HT1080 (cell line): ENCODE measurements around the gene OTOP2. TPM values are rescaled to one million over a fixed set of nuclear protein-coding genes. Genes with fewer than 3 reads are reported as not detected.
A peak's percentile ranks its signal among the peaks of the same experiment; 100 is the strongest.
"Not testable (repeated sequence)": the region's sequence is repeated elsewhere in the genome, so short reads cannot be mapped to it uniquely, and the experiment has no call there.

Source experiments
- DNase-seq: peaks from one replicate; pipeline ENCODE4 v3.0.0-alpha.2; 2015; ENCODE audit warnings: low read depth
- total RNA-seq: library from RNA; depleted of rRNA; stranded (reverse); fragments of >200 nt; shearing (Covaris generic); gene quantifications from 2 replicates; pipeline ENCODE4 v1.2.3, GENCODE V29; 2014

OTOP2 gene
- total RNA-seq, 1 experiment from 2014 or later, result not detected

DNA sequence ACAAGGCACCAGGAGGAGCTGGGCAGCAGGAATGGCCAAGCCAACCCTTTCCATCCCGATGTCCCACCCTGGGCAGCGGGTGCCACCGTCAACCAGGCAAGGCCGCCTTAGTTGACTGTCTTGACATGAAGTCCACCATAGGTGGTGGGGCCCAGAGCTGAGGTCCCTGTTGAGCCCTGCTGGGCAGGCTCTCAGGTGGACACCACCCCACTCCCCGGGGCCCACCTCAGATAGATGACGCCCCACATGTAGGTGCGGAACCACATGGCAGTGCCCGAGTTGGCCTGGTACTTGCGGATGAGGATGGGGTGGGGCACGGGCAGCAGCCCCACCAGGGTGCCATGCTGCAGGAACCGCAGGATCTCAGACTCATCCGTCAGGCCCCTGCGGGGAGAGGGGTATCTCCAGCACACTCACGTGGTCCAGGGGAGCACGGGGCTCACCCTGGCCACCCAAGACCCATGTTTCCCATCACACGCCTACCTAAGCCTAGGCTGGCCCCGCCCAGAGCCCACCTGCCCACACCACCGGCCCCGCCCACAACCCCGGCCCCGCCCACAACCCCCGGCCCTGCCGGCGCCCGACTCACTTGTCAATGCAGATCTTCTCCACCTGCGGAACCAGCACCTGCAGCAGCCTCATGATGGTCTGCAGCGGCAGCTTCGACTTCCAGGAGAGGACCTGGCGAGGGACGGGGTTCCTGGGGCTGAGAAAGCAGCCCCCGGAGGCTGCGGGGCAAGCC, 27.8 kb downstream of the OTOP2 start:
- DNase-seq, result no peak

DNA sequence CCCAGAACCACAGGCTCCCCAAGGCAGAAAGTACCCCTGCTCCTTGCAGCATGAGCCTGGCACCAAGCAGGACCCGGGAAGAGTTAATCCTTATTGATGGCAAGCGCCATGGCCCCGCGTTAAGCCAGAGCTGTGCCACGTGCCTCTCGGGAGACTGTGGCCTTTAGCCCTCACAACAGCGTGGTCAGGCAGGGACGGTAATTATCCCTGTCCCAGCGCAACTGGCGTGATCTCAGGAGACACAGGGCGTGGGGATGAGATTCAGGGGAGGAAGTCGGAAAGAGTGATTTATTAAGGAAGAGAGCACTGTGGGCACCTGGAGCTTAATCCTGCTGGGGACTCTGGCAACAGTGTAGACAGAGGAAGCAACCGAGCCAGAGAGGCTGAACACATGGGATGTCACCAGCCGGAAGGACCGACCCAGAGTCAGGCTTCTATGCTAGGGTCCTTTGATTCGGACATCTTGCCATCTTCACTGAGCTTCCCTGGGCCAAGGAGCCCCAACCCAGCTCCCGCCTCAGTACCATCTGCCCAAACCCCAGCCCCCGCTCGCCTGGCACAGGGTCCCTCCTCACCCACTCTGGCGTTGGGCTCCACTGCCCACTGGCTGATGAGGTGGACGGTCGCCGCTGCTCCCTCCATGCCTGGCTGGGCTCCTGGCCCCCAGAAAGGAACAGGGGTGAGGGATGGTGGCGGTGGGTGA, 28.5 kb downstream of the OTOP2 start:
- DNase-seq, result no peak

DNA sequence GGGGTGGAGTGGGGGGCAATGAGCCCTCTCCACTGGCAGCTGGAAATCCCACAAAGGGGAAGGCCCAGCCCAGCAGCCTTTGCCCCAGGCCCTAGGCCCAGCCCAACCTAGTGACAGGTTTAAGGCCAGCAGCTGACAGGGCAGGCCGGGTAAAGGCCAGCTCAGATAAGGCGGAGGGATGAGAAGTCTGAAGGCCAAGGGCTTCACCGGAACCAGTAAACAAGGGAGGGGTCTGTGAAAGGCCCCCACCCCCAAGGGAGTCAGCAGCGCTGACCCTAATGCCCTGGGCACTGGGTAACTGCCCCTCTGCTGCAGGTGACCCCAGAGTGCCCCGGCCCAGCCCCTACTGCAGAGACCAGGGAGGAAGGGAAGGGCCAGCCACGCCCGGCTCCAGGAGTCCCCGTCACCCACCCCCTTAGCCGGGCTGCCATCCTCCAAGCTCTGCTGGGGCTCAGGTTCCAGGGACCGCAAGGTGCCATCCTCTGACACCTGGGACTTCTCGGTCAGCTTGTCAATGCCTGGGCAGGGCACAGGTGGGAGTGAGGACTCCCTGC, 29.1 kb downstream of the OTOP2 start:
- no peak for DNase-seq

DNA sequence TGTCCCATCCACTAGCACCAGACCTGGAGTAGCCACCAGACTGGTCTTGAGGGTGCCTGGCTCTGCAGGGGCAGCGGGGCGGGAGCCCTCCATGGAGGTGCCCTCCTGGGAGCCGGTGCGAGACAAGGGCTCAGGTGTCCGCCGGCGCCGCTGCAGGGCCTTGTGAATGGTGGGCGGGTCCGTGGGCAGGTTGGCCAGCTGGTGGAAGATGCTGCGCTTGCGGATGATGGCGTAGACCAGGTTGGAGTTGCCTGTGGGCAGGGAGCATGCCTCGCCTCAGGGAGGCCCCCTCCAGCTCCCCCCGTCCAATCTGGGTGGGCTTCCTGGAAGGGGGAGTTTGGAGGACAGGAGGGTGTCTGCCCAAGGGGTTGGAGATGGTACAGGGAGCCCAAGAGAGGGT, 30.0 kb downstream of the OTOP2 start:
- DNase-seq, result no peak

- DNase-seq, result no peak
These were observed 30.8 kb downstream of the OTOP2 start for GRCh38 chr17:74954665-74955421.

- no peak for DNase-seq
These were observed 32.0 kb downstream of the OTOP2 start for GRCh38 chr17:74956093-74956492.

GRCh38 chr17:74957935-74958740, 34.1 kb downstream of the OTOP2 start:
- DNase-seq, result peak; percentile 46

DNA sequence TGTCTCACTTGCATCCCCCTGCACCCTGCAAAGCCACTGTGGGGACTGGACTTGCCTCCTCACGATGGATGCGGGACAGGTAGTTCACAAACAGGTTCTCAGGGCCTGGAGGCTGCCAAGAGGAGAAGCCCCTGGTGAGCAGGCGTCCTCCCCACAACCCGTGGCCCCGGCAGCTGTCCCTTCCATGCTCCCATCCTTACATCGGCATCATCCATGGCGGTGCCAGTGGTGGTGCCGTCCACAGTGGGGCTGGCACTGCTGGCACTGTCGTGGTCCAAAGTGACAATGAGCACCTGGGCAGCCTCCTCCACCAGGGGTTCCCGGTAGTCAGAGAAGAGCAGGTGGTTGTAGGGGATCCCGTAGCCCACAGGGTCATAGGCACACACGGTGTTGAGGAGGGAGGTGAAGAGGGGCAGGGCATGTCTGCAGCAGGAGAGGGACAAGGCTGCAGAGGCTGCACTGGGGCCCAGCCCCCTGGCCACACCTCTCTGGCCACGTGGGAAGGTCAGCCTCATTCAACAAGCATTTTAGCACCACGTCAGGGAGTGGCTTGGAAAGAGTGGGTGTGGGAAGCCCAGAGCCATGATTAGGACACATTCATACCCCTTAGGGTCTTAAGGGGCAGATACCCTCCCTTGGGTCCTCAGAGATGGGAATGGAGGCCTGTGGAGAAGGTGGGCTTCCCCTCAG, 35.9 kb downstream of the OTOP2 start:
- peak; percentile 27 for DNase-seq

DNA sequence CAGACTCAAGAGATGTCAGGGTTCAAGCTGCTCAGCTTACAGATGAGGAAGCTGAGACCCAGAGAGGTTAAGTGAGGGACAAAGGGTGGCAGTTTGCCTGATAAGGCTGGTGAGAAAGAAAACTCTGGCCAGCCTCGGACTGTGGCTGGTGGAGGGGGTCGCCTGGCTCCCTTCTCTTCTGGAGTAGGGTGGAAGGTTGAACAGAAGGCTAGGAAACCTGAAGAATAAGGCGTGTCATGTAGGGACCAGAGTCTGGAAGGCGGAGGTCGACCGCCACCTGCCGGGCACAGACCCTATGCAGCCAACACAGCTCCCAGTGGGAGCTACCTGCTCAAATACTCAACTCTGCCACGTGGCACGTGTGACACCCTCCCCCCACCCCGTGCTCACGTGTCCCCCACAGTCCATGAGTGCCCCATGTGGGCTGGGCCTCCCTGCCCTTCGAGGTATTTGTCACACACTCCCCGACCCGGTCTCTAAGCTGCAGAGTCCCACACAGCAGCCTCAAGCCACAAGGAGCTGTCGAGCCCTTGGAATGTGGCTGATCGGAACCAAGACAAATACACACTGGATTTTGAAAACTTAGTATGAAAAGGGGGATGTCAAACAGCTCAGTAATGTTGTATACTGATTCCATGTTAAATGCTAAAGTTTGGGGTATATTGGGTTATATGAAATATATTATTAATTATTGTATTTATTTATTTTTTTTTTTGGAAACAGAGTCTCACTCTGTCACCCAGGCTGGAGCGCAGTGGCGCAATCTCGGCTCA, 36.7 kb downstream of the OTOP2 start:
- DNase-seq, result peak; percentile 88

- DNase-seq, result peak; percentile 80
These were observed 37.7 kb downstream of the OTOP2 start for GRCh38 chr17:74961657-74962350.

- no peak for DNase-seq
These were observed 38.7 kb downstream of the OTOP2 start for GRCh38 chr17:74962622-74963394.

DNA sequence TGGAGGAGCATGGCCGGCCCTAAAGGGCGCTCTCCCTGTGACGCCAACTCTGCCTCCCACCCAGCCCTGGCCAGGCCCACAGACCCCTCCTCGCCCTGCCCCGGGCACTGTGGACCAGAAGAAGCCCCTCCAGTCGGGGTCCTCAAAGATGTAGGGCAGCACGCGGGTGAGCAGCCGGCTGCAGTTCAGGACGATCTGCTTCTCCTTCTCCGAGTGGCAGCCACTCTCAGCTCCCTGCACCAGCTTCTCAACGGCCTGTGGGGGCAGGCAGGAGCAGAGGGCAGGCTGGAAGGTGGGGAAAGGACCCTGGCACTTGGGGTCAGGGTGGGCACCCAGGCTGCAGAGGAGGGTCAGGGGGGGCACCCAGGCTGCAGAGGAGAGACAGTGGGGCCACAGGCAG, 39.6 kb downstream of the OTOP2 start:
- no peak for DNase-seq

DNA sequence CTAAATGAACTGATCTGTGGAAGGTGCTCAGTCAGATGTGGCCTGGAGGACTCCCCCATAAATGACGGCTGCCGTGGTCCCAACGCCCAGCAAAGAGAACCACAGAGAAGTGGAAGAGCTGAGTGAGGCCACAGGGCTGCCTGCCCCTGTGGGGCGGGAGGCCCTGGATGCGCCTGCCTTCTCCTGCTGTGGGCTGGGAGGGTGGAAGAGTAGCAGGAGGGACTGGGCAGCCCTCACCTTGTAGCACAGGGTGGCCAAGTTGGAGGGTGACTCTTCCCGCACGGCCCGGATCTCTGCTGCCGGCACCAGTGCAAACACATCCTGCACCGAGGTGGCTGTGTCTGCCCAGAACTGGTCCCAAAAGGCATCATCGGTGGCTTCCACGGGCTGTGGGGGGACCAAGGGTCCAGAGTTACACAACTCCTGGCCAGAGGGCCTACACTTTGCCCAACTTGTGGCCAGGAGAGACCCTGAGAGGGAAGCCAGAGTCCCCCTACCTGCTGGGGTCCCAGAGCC, 40.2 kb downstream of the OTOP2 start:
- no peak for DNase-seq

DNA sequence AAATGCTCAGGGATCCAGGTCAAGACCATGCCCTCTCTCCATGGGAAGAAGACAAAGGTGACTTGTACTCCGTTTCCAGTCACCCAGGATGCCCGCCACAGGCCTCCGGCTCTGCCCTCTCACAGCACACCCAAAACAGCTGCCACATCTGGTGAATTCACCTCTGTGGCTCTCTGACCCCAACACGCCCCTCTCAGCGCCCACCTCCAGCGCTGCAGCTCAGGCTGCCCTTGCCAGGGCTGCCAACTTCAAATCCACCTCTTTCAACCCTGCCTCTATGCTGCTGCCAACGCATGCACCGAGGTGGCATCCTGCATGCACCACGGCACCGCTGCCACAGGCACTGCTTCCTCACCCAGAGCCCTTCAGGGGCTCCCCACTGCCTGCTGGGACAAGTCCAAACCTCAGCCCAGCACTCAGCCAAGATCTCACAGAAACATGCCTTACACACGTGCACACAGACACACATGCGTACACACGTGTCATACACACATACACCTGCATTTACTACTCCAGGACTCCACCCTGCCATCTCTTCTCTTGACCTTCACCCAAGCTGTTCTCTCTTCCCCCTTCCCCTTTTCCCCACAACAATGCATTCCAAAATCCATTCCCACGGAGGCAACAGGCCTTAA, 41.0 kb downstream of the OTOP2 start:
- DNase-seq, result no peak

GRCh38 chr17:74968361-74968780, 44.3 kb downstream of the OTOP2 start:
- no peak for DNase-seq

DNA sequence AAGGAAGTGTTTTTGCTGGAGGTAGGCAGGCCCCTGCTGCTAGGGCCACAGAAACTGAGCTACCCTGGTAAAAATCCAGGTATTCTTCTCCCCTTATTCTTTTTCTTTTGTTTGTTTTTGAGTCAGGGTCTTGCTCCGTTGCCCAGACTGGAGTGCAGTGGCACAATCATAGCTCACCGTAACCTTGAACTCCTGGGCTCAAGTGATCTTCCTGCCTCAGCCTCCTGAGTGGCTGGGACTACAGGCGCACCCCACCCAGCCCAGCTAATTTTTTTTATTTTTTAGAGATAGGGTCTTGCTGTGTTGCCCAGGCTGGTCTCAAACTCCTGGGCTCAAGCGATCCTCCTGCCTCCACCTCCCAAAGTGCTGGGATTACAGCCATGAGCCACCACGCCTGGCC, 45.4 kb downstream of the OTOP2 start:
- not testable (repeated sequence) for DNase-seq

DNA sequence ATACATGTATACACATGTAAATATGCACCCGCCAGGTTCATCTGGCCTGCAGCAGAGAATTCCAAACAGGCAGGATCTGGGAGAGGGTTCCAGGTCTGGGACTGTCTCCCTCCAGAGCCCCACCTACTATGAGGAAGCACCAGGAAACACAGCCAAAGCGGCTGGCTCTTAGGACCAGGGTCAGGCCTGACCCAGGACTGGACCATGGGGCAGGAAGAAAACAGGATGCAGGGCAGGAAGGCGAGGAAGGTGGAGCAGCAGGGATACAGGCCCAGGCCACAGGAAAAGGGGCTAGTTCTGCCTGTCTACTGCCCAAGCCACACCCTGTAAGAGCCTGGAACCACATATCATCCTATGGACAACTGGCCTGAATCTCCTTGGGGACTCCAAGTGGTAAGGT, 46.3 kb downstream of the OTOP2 start:
- no peak for DNase-seq
